DND-41 (cell line): ENCODE results near the gene FAM151A.

Source experiments
- ATAC-seq: fragments of 200-7000 bp; cut with Tn5 transposase; 3 replicates; pipeline ENCODE4 v1.9.1; 2021; ENCODE audit warnings: low read depth; ENCODE audit not compliant: insufficient read depth
- DNase-seq: peaks from one replicate; pipeline ENCODE4 v3.0.0-alpha.2; 2020
- H2AFZ ChIP-seq: 2 replicates; pipeline ENCODE4 v1.6.0; 2012; ENCODE audit warnings: low read depth, low read length
- H3K27ac ChIP-seq: 2 replicates; pipeline ENCODE4 v1.5.1; 2012; ENCODE audit warnings: low read length, inconsistent platforms
- H3K27me3 ChIP-seq: fragments of 200-600 bp; sonication (generic); 2 replicates; pipeline ENCODE4 v1.6.0; 2012; ENCODE audit warnings: low read length, mild to moderate bottlenecking, inconsistent platforms; ENCODE audit not compliant: insufficient read depth, poor library complexity
- H3K36me3 ChIP-seq: 2 replicates; pipeline ENCODE4 v1.5.1; 2012; ENCODE audit warnings: low read length, inconsistent platforms; ENCODE audit not compliant: insufficient read depth
- H3K4me1 ChIP-seq: 2 replicates; pipeline ENCODE4 v1.5.1; 2012; ENCODE audit warnings: mild to moderate bottlenecking, low read length; ENCODE audit not compliant: insufficient read depth
- H3K4me2 ChIP-seq: 2 replicates; pipeline ENCODE4 v1.6.0; 2012; ENCODE audit warnings: mild to moderate bottlenecking, moderate library complexity, low read length, inconsistent platforms; ENCODE audit not compliant: insufficient read depth
- H3K4me3 ChIP-seq, 2 experiments: fragments of 200-600 bp in 1 of 2; shearing (Covaris generic) in 1 of 2; 2 replicates each; pipeline ENCODE4 v1.5.1; 2012 to 2016; ENCODE audit warnings: inconsistent platforms in 2 of 2, low read length in 2 of 2, mild to moderate bottlenecking in 2 of 2, low read depth in 1 of 2, moderate library complexity in 1 of 2
- H3K79me2 ChIP-seq: 2 replicates; pipeline ENCODE4 v1.6.0; 2012; ENCODE audit warnings: low read length, inconsistent platforms; ENCODE audit not compliant: insufficient read depth
- H3K9ac ChIP-seq: 2 replicates; pipeline ENCODE4 v1.6.0; 2012; ENCODE audit warnings: low read depth, mild to moderate bottlenecking, inconsistent platforms, low read length, moderate library complexity
- H3K9me3 ChIP-seq: 2 replicates; pipeline ENCODE4 v1.5.1; 2012; ENCODE audit warnings: low read length, moderate library complexity, mild to moderate bottlenecking, inconsistent platforms; ENCODE audit not compliant: insufficient read depth, severe bottlenecking
- H4K20me1 ChIP-seq: 2 replicates; pipeline ENCODE4 v1.6.0; 2012; ENCODE audit warnings: low read length; ENCODE audit not compliant: insufficient read depth
- CTCF ChIP-seq: IDR thresholded peaks from 2 replicates; pipeline ENCODE4 v1.5.1; 2012; ENCODE audit warnings: borderline replicate concordance, low read length, moderate library complexity, mild to moderate bottlenecking; ENCODE audit not compliant: poor library complexity, severe bottlenecking; ENCODE audit errors: extremely low read depth
- EZH2 ChIP-seq: IDR thresholded peaks from 3 replicates; pipeline ENCODE4 v1.6.1; 2012; ENCODE audit warnings: borderline replicate concordance, low read depth, mild to moderate bottlenecking, moderate library complexity, low read length, inconsistent platforms; ENCODE audit not compliant: severe bottlenecking

The FAM151A gene

GRCh38 chr1:54599211-54599823 is 24.0 kb downstream of the FAM151A start:
- H3K36me3 ChIP-seq: no peaks in the 10 kb centered on the region
- DNase-seq: no peak
- H4K20me1 ChIP-seq: no peaks in the 10 kb centered on the region
- no peak overlapping the region for H3K27ac ChIP-seq
- ATAC-seq: no peak
- H3K4me3 ChIP-seq: no peak overlapping the region
- no peaks in the 10 kb centered on the region for H3K79me2 ChIP-seq
- H3K4me2 ChIP-seq: no peak overlapping the region
- H3K4me1 ChIP-seq: peaks cover 11% of the 10 kb centered on the region
- TF ChIP-seq EZH2 (no peak), CTCF (no peak)
- H2AFZ ChIP-seq: no peak overlapping the region
- H3K9ac ChIP-seq: no peak overlapping the region
- no peaks in the 10 kb centered on the region for H3K27me3 ChIP-seq
- no peaks in the 10 kb centered on the region for H3K9me3 ChIP-seq

GRCh38 chr1:54597455-54598030 is 25.8 kb downstream of the FAM151A start:
- no peak for TF ChIP-seq EZH2
- no peak for TF ChIP-seq CTCF
- Histone ChIP-seq H3K27me3 (no peaks in the 10 kb centered on the region), H3K9ac (no peak overlapping the region), H3K4me3 (no peak overlapping the region), H3K9me3 (no peaks in the 10 kb centered on the region), H2AFZ (no peak overlapping the region), H3K36me3 (no peaks in the 10 kb centered on the region), H3K4me2 (no peak overlapping the region), H3K4me1 (no peaks in the 10 kb centered on the region), H3K27ac (no peak overlapping the region), H3K79me2 (no peaks in the 10 kb centered on the region), H4K20me1 (no peaks in the 10 kb centered on the region)
- DNase-seq (no peak), ATAC-seq (no peak)

- TF ChIP-seq EZH2: no peak
- no peak for TF ChIP-seq CTCF
- Histone ChIP-seq H3K27ac (no peak overlapping the region), H3K4me2 (no peak overlapping the region), H3K27me3 (no peaks in the 10 kb centered on the region), H3K79me2 (no peaks in the 10 kb centered on the region), H2AFZ (no peak overlapping the region), H3K9me3 (no peaks in the 10 kb centered on the region), H3K4me1 (no peaks in the 10 kb centered on the region), H3K4me3 (no peak overlapping the region), H3K9ac (no peak overlapping the region), H3K36me3 (no peaks in the 10 kb centered on the region), H4K20me1 (no peaks in the 10 kb centered on the region)
- no peak for ATAC-seq
- DNase-seq: no peak
These were observed 26.6 kb downstream of the FAM151A start for GRCh38 chr1:54596756-54597155.
